ENCODE results near the gene FTL.

FTL gene

GRCh38 chr19:48946463-48947257 is 18.4 kb upstream of the FTL start:
- DNase-seq: no peak

GRCh38 chr19:48947258-48947542 is 17.9 kb upstream of the FTL start:
- no peak for DNase-seq

- DNase-seq: no peak
Observed at GRCh38 chr19:48950159-48950558, 14.9 kb upstream of the FTL start.

DNA sequence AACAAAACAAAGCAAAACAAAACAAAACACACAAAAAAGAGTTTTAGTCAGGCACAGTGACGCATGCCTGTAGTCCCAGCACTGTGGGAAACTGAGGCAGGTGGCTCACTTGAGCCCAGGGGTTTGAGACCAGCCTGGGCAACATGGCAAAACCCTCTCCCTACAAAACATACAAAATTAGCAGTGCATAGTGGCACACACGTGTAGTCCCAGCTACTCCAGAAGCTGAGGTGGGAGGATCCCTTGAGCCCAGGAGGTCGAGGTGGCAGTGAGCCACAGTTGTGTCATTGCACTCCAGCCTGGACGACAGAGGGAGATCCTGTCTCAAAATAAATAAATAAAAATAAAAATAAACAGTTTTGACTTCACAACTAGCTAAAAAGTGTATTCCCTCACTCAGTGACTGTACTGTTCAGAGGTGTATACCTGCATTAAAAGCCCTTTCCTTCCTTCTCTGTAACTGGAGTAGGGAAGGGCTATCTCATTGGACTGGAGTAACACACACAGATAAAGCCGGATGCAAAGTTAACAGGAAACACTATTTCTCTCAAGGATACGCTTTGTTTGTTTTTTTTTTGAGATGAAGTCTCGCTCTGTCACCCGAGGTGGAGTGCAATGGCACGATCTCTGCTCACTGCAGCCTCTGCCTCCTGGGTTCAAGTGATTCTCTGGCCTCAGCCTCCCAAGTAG is 14.1 kb upstream of the FTL start:
- DNase-seq: no peak

GRCh38 chr19:48953141-48953540 is 12.0 kb upstream of the FTL start:
- no peak for DNase-seq

- DNase-seq: no peak
Observed at GRCh38 chr19:48953990-48954594, 11.0 kb upstream of the FTL start.

GRCh38 chr19:48954595-48955307 is 10.4 kb upstream of the FTL start, which contains the start of gene BAX:
Gene BAX, plus strand, starts transcription at chr19:48954875. Its CDS starts 54 bp downstream, at chr19:48954929.
- DNase-seq: peak; percentile 93

DNA sequence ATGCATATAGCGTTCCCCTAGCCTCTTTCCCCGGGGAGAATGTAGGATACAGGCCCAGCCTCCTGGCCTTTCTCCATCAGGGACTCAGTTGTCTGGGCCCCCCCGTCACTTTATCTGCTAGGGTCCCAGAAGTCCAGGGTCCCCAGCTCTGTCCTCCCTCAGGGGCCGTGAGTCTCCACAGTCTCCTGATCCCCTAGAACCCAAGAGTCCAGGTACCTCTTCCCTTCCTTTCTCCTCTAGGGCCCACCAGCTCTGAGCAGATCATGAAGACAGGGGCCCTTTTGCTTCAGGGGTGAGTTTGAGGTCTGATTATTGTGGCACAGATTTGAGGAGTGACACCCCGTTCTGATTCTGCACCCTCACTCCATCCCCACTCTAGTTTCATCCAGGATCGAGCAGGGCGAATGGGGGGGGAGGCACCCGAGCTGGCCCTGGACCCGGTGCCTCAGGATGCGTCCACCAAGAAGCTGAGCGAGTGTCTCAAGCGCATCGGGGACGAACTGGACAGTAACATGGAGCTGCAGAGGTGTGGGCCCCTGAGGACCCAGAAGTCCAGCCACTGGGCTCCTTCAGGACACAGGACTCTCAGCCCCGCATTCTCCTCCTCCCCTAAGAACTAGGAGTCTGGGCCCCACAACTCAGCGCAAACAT is 9.7 kb upstream of the FTL start:
- no peak for DNase-seq

DNA sequence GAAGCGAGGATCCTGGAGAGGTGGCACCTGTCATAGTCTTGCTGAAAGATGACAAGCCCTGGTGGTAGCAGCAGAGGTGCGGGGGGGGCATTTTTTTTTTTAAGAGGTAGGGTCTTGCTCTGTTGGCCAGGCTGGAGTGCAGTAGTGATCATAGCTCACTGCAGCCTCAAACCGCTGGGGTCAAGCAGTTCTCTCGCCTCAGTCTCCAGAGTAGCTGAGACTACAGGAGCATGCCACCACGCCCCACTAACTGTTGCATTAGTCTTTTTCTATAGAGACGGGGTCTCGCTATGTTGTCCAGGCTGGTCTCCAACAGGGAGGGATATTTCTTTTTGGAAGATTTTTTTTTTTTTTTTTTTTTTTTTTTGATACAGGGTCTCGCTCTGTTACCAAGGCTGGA is 7.1 kb upstream of the FTL start:
- DNase-seq: no peak

- peak; percentile 30 for DNase-seq
Observed at GRCh38 chr19:48959341-48960239, 5.5 kb upstream of the FTL start.

DNA sequence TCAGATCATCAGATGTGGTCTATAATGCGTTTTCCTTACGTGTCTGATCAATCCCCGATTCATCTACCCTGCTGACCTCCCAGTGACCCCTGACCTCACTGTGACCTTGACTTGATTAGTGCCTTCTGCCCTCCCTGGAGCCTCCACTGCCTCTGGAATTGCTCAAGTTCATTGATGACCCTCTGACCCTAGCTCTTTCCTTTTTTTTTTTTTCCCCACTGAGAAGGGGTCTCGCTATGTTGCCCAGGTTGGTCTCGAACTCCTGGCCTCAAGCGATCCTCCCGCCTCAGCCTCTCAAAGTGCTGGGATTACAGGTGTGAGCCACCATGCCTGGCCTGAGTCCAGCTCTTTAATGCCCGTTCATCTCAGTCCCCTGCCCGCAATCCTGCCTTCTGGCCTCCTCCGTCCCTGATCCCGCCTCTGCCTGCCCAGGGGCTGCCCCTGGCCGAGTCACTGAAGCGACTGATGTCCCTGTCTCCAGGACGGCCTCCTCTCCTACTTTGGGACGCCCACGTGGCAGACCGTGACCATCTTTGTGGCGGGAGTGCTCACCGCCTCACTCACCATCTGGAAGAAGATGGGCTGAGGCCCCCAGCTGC is 4.0 kb upstream of the FTL start:
- no peak for DNase-seq

GRCh38 chr19:48961673-48962028 is 3.5 kb upstream of the FTL start:
- DNase-seq: no peak

DNA sequence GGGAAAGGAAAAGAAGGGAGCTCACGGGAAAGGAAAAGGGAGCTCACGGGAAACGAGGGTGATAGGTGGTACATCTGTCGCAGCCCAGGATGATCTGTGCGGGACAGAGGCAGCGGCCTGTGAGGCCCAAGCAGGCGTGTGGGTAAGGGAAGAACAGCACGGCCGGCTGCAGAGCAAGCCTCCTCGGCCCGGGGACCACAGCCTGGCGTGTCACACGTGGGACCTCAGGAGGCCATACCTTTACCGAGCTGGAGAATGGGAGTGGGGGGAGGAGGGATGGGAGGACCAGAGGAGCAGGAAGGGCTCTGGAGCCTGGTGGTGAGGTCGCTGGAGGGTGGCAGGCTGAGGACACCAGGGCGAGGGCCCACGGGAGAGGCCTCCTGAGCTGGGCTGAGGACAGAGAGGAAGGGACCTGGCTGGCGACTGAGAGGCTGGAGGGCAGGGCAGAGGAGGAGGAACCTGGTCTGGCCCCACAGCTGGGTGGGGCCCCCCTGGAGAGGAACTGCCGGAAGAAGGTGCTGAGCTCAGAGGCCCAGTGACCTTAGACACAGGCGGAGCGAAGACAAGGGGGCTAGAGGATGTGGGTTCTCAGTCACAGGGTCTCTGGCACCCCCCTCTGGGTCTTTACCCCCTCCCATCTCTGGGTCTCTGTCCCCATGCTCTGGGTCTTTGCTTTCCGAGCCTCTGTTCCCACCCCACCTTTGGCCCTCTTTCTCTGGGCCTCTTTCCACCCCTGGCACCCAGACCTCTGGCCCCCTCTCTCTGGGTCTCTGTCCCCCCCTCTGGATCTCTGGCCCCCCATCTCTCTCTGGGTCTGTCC is 2.9 kb upstream of the FTL start:
- DNase-seq: peak; percentile 56

DNA sequence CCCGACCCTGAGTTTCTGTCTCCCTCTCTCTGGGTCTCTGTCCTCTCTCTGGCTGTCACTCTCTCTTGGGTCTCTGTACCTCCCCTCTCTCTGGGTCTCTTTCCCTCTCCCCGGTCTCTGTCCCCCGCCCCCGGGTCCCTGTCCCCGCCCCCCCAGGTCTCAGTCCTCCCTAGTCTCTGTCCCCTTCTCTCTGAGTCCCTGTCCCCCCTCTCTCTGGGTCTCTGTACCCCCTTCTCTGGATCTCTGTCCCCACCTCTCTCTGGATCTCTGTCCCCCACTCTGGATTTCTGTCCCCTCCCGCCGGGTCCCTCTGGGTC is 2.3 kb upstream of the FTL start:
- no peak for DNase-seq

DNA sequence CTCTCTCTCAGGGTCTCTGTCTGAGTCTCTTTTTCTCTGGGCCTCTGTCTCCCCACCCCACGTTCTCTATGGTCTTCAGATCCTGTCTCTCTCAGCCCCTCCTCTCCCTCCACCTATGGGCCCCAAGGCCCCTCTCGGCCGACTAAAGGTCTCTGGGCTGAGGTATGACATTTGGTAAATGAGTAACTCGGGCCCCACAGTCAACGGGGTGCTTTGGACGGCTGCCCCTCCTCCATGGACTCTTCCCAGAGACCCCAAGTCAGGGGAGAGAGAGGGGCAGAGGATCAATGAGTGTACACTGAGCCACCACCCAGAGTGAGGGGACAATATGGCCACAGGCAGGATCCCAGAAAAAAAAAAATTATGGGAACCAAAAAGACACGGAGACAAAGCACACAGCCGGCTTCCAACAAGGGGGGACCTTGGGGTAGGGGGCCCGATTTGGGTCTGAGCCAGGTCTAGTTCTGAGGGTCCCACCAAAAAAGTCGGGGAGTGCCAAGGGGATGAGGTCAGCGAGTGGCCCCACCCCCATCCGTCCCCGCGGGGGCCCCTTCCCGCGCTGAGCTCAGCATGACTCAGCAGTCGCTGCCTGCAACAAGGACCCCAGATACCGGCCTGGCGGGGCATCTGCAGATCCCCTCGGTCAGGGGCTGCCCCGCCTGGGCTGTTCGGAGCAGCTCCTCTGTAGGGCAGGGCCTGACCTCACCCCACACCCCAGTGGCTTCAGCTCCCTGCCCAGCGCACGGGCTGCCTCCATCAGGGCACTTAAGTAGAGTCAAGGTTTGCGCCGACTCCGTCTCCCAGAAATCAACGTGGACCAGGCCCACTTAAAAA is 1.5 kb upstream of the FTL start:
- DNase-seq: peak; percentile 55

GRCh38 chr19:48964205-48965039 is 687 bp upstream of the FTL start:
- DNase-seq: no peak

- peak; percentile 70 for DNase-seq
Observed at GRCh38 chr19:48965806-48966540, 864 bp downstream of the FTL start.
